AG04450 (cell line): Measurements from ENCODE around the gene JAML. TPM values are rescaled to one million over a fixed set of nuclear protein-coding genes. Genes with fewer than 3 reads are reported as not detected.

Source experiments
- CTCF ChIA-PET: fragments of 300-600, 350-600 bp; formaldehyde crosslinking; extraction: SDS; loops from one replicate; lab custom pipeline; 2022; ENCODE audit warnings: antibody characterized with exemption, inconsistent platforms; lab: Charles Lee
- POLR2A ChIA-PET: fragments of 350-600 bp; formaldehyde crosslinking; extraction: SDS; loops from one replicate; lab custom pipeline; 2021; ENCODE audit warnings: antibody characterized with exemption, inconsistent platforms; lab: Yijun Ruan, JAX
- DNase-seq: peaks from one replicate; pipeline ENCODE4 v3.0.0-alpha.2; 2011; ENCODE audit warnings: low read depth, low spot score
- H3K27ac ChIP-seq: one replicate; pipeline ENCODE4 v1.5.1; 2012; ENCODE audit warnings: low read depth, low read length, control low read depth
- H3K27me3 ChIP-seq: one replicate; pipeline ENCODE4 v1.6.0; 2012; ENCODE audit warnings: low read length; ENCODE audit not compliant: control insufficient read depth, insufficient read depth
- H3K4me3 ChIP-seq: 2 replicates; pipeline ENCODE4 v1.5.1; 2011; ENCODE audit warnings: mild to moderate bottlenecking, low read depth, low read length, control low read depth
- H3K9me3 ChIP-seq: 2 replicates; pipeline ENCODE4 v1.5.1; 2012; ENCODE audit warnings: low read length; ENCODE audit not compliant: control insufficient read depth, insufficient read depth
- polyA plus RNA-seq: library from polyadenylated mRNA; depleted of rRNA; stranded (reverse); fragments of >200 nt; gene quantifications from 2 replicates; pipeline ENCODE4 v1.2.3, GENCODE V29; 2011; rRNA removed
- small RNA-seq: library from RNA; depleted of rRNA; stranded (forward); fragments of <200 nt; gene quantifications from one replicate; pipeline ENCODE3, GENCODE V24; 2012; ENCODE audit warnings: low read depth; ENCODE audit not compliant: insufficient read length
- TF ChIP-seq, protein P1 (sequence below): IDR thresholded peaks from 2 replicates; pipeline ENCODE4 v1.5.1; 2011; ENCODE audit warnings: low read depth, low read length, control low read depth, inconsistent platforms

Gene JAML
- polyA plus RNA-seq, 1 experiment = not detected

- Histone ChIP-seq H3K27me3 (peaks cover 50% of the 10 kb centered on the region), H3K4me3 (peak overlapping the region; percentile 50), H3K27ac (no peak overlapping the region), H3K9me3 (no peaks in the 10 kb centered on the region; the same call in 1 of the 2 replicates)
- POLR2A ChIA-PET = no interaction called here
- TF ChIP-seq, protein P1, sequence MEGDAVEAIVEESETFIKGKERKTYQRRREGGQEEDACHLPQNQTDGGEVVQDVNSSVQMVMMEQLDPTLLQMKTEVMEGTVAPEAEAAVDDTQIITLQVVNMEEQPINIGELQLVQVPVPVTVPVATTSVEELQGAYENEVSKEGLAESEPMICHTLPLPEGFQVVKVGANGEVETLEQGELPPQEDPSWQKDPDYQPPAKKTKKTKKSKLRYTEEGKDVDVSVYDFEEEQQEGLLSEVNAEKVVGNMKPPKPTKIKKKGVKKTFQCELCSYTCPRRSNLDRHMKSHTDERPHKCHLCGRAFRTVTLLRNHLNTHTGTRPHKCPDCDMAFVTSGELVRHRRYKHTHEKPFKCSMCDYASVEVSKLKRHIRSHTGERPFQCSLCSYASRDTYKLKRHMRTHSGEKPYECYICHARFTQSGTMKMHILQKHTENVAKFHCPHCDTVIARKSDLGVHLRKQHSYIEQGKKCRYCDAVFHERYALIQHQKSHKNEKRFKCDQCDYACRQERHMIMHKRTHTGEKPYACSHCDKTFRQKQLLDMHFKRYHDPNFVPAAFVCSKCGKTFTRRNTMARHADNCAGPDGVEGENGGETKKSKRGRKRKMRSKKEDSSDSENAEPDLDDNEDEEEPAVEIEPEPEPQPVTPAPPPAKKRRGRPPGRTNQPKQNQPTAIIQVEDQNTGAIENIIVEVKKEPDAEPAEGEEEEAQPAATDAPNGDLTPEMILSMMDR = peak; percentile 87
- CTCF ChIA-PET = interaction anchor here (0.7 to 5.6 kb wide), 5 partner anchors 15 to 206 kb away, joined by 3 to 71 read pairs (median 4); no protein-coding TSS in a partner anchor
- DNase-seq = no peak
Observed at GRCh38 chr11:118145285-118146227, 79.3 kb downstream of the JAML start.

DNA sequence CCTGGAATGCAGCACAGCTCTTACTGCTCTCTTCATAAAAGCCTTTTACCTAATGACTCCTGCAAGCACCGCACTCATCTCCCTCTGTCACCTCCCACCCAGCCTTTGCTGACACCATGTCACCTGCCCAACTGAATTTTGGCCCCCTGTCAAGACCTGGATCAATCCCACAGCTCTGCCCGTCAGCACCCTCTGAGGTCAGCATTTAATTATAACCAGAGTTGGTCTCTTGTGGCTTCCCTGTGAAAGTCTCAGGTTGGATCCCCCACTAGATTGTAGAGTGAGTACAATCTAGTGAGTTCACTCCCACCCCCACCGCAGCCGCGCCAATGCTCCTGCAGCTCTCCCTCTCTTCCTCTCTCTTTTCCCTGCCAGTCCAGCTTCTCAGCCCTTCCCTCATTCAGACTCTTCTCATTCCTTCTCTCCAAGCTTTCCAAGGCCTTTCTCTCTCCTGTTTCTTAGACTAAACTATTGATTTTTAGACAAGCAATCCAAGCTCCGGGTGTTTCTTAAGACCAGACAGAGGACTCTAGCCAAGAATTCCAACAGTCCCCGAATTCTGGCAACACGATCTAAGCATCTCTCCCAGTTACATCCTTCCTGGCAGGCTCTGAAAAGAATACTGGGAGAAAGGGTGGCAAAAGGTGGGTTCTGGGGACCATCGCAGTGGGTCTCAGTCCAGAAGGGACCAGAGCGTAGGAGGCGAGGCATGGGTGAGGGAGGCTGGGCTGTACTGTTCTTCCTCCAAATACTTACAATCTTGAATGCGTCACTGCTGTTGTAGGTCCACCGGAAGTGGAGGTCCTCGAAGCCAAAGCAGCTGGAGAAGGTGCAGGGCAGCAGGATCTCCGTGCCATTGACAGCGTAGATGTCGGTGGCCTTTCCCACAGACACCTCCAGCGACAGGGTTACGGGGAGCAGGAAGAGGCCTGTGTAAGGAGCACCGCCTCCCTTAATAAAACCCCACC is 80.2 kb downstream of the JAML start:
- TF ChIP-seq, protein P1 = no peak
- DNase-seq = no peak
- ChIA-PET POLR2A (no interaction called here), CTCF (interaction anchor here (0.5 to 5.6 kb wide), 7 partner anchors 21 to 207 kb away, joined by 3 to 71 read pairs (median 5); no protein-coding TSS in a partner anchor)
- no peak overlapping the region for H3K4me3 ChIP-seq
- peaks cover 43% of the 10 kb centered on the region for H3K27me3 ChIP-seq
- no peak overlapping the region for H3K27ac ChIP-seq
- no peaks in the 10 kb centered on the region; the same call in 1 of the 2 replicates for H3K9me3 ChIP-seq

Small RNA genes lying within 50 kb of the gene (small RNA-seq; reads per million reads assigned to genes)
- gene HSPE1P18 = not detected

Other genes starting within 250 kb of the JAML start
- not detected in 2 replicates for gene IL10RA, start 238.6 kb downstream of the JAML start, polyA plus RNA-seq
- not detected in 2 replicates for gene TMPRSS4, start 147.9 kb downstream of the JAML start, polyA plus RNA-seq
- gene SMIM35, start 138.0 kb downstream of the JAML start, polyA plus RNA-seq = not detected in 2 replicates
- 0.10 and 0.11 TPM in 2 replicates for gene SCN4B, start 72.2 kb downstream of the JAML start, polyA plus RNA-seq
- 0.01 TPM in 1 of 2 replicates, not detected in the other for gene SCN2B, start 48.4 kb downstream of the JAML start, polyA plus RNA-seq
- gene MPZL3, start 27.4 kb upstream of the JAML start, polyA plus RNA-seq = 0.06 and 0.07 TPM in 2 replicates
- not detected in 2 replicates for gene MPZL2, start 39.3 kb upstream of the JAML start, polyA plus RNA-seq
- gene CD3E, start 79.7 kb upstream of the JAML start, polyA plus RNA-seq = not detected in 2 replicates
- not detected in 2 replicates for gene CD3D, start 117.7 kb upstream of the JAML start, polyA plus RNA-seq
- gene CD3G, start 119.3 kb upstream of the JAML start, polyA plus RNA-seq = not detected in 2 replicates
- 32.0 and 33.7 TPM in 2 replicates for gene UBE4A, start 134.6 kb upstream of the JAML start, polyA plus RNA-seq
- 346 and 423 TPM in 2 replicates for gene ATP5MG, start 176.6 kb upstream of the JAML start, polyA plus RNA-seq
- gene KMT2A, start 211.5 kb upstream of the JAML start, polyA plus RNA-seq = 23.6 and 28.7 TPM in 2 replicates